HEK293 (cell line): Measurements from ENCODE around the gene RIMS1.

ENCODE experiments used
- CTCF ChIA-PET: fragments of 350-600 bp; formaldehyde crosslinking; extraction: SDS; loops from one replicate; lab custom pipeline; 2021; ENCODE audit warnings: antibody characterized with exemption; lab: Yijun Ruan, JAX
- POLR2A ChIA-PET: fragments of 300-600 bp; formaldehyde crosslinking; extraction: SDS; loops from one replicate; lab custom pipeline; 2020; ENCODE audit warnings: antibody characterized with exemption, inconsistent platforms; lab: Yijun Ruan, JAX
- H3K27ac ChIP-seq: fragments of 200-500 bp; sonication (Bioruptor generic); 2 replicates; pipeline ENCODE4 v1.5.1; 2014; ENCODE audit warnings: low read depth, low read length, control low read depth, inconsistent platforms; ENCODE audit errors: extremely low read depth
- H3K36me3 ChIP-seq, 2 experiments: fragments of 200-500 bp in 1 of 2; sonication (Bioruptor generic) in 1 of 2; 1 replicate in 1 of 2; 2 replicates in 1 of 2; pipeline ENCODE4 v1.5.1; 2014 to 2017; ENCODE audit warnings: inconsistent platforms in 2 of 2, low read length in 2 of 2; ENCODE audit not compliant: control insufficient read depth in 2 of 2, insufficient read depth in 1 of 2
- H3K4me1 ChIP-seq: fragments of 200-500 bp; sonication (Bioruptor generic); 2 replicates; pipeline ENCODE4 v1.5.1; 2014; ENCODE audit warnings: mild to moderate bottlenecking, low read length, inconsistent platforms; ENCODE audit not compliant: control insufficient read depth, insufficient read depth
- H3K4me3 ChIP-seq: 2 replicates; pipeline ENCODE4 v1.5.1; 2011; ENCODE audit warnings: low read depth, mild to moderate bottlenecking, control low read depth, low read length, moderate library complexity
- H3K9me3 ChIP-seq: fragments of 200-500 bp; sonication (Bioruptor generic); 2 replicates; pipeline ENCODE4 v1.5.1; 2014; ENCODE audit warnings: low read depth, low read length, inconsistent platforms; ENCODE audit not compliant: control insufficient read depth, insufficient read depth
- SETDB1 ChIP-seq: IDR thresholded peaks from one replicate; pipeline ENCODE4 v1.6.1; 2017; ENCODE audit warnings: mild to moderate bottlenecking, low read length, moderate library complexity, mixed read lengths; ENCODE audit not compliant: insufficient read length
- ZBTB48 ChIP-seq: fragments of 450-650 bp; formaldehyde crosslinking; IDR thresholded peaks from 2 replicates; pipeline ENCODE4 v1.5.1; 2016; ENCODE audit warnings: missing biosample characterization, missing genetic modification characterization
- ZFP37 ChIP-seq: fragments of 450-650 bp; formaldehyde crosslinking; IDR thresholded peaks from 2 replicates; pipeline ENCODE4 v1.5.1; 2016; ENCODE audit warnings: missing biosample characterization, missing genetic modification characterization
- ZNF555 ChIP-seq: fragments of 450-650 bp; formaldehyde crosslinking; conservative IDR thresholded peaks from 2 replicates; pipeline ENCODE4 v1.5.1; 2017; ENCODE audit warnings: missing biosample characterization, mild to moderate bottlenecking, missing genetic modification characterization, inconsistent platforms
- ZNF76 ChIP-seq: fragments of 450-650 bp; formaldehyde crosslinking; IDR thresholded peaks from 2 replicates; pipeline ENCODE4; 2016; ENCODE audit warnings: low read depth, missing biosample characterization, missing genetic modification characterization, borderline replicate concordance
- ZNF837 ChIP-seq: fragments of 450-650 bp; formaldehyde crosslinking; IDR thresholded peaks from 2 replicates; pipeline ENCODE4 v1.5.1; 2016; ENCODE audit warnings: missing biosample characterization, missing genetic modification characterization
- TF ChIP-seq, protein P1 (sequence below): fragments of 450-650 bp; formaldehyde crosslinking; conservative IDR thresholded peaks from 2 replicates; pipeline ENCODE4 v1.5.1; 2016; ENCODE audit warnings: low read depth, missing biosample characterization, missing genetic modification characterization
- TF ChIP-seq, protein P2 (sequence below): fragments of 450-650 bp; formaldehyde crosslinking; IDR thresholded peaks from 2 replicates; pipeline ENCODE4; 2016; ENCODE audit warnings: missing biosample characterization, missing genetic modification characterization
- TF ChIP-seq, protein P3 (sequence below): fragments of 450-650 bp; IDR thresholded peaks from 2 replicates; pipeline ENCODE4 v1.5.1; 2018; ENCODE audit warnings: missing biosample characterization, missing genetic modification characterization
- TF ChIP-seq, protein P4 (sequence below): fragments of 450-650 bp; formaldehyde crosslinking; IDR thresholded peaks from 2 replicates; pipeline ENCODE4 v1.5.1; 2016; ENCODE audit warnings: missing biosample characterization, missing genetic modification characterization
- TF ChIP-seq, protein P5 (sequence below): fragments of 450-650 bp; formaldehyde crosslinking; IDR thresholded peaks from 2 replicates; pipeline ENCODE4 v1.5.1; 2016; ENCODE audit warnings: missing biosample characterization, missing genetic modification characterization

RIMS1 gene

DNA sequence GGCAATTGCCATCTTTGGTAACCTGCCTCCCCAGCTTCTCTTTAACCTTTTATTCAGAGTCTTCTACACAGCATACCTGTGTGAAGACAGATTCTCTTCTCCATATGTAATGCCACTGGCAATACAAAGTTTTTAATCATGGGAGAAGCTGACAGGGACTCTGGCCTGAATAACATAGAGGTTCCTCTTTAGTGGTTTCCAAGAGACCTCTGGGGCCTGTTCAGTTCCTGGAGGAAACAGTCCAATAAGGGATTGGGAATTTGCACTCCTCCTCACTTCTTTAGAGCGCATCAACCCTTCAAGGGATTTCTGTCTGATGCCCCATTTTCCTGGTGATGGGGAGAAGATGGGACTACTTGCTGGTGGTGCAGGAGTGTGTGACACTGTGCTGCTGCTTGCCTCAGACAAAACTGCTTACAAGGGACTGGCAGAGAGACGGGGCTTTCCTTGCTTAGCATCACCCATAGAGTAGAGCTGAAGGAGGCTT, 1.4 kb downstream of the RIMS1 start (continued):
- TF ChIP-seq, protein P1, sequence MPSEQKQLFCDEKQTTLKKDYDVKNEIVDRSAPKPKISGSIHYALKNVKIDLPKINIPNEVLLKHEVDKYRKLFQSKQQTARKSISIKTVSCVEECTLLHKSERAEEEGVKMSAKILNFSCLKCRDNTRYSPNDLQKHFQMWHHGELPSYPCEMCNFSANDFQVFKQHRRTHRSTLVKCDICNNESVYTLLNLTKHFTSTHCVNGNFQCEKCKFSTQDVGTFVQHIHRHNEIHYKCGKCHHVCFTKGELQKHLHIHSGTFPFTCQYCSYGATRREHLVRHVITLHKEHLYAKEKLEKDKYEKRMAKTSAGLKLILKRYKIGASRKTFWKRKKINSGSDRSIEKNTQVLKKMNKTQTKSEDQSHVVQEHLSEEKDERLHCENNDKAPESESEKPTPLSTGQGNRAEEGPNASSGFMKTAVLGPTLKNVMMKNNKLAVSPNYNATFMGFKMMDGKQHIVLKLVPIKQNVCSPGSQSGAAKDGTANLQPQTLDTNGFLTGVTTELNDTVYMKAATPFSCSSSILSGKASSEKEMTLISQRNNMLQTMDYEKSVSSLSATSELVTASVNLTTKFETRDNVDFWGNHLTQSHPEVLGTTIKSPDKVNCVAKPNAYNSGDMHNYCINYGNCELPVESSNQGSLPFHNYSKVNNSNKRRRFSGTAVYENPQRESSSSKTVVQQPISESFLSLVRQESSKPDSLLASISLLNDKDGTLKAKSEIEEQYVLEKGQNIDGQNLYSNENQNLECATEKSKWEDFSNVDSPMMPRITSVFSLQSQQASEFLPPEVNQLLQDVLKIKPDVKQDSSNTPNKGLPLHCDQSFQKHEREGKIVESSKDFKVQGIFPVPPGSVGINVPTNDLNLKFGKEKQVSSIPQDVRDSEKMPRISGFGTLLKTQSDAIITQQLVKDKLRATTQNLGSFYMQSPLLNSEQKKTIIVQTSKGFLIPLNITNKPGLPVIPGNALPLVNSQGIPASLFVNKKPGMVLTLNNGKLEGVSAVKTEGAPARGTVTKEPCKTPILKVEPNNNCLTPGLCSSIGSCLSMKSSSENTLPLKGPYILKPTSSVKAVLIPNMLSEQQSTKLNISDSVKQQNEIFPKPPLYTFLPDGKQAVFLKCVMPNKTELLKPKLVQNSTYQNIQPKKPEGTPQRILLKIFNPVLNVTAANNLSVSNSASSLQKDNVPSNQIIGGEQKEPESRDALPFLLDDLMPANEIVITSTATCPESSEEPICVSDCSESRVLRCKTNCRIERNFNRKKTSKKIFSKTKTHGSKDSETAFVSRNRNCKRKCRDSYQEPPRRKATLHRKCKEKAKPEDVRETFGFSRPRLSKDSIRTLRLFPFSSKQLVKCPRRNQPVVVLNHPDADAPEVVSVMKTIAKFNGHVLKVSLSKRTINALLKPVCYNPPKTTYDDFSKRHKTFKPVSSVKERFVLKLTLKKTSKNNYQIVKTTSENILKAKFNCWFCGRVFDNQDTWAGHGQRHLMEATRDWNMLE = no peak
- no peak for TF ChIP-seq ZNF76 (tag by site-specific recombination)
- TF ChIP-seq, protein P2, sequence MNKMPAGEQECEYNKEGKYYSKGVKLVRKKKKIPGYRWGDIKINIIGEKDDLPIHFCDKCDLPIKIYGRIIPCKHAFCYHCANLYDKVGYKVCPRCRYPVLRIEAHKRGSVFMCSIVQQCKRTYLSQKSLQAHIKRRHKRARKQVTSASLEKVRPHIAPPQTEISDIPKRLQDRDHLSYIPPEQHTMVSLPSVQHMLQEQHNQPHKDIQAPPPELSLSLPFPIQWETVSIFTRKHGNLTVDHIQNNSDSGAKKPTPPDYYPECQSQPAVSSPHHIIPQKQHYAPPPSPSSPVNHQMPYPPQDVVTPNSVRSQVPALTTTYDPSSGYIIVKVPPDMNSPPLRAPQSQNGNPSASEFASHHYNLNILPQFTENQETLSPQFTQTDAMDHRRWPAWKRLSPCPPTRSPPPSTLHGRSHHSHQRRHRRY (tag by site-specific recombination) = no peak
- TF ChIP-seq, protein P3, sequence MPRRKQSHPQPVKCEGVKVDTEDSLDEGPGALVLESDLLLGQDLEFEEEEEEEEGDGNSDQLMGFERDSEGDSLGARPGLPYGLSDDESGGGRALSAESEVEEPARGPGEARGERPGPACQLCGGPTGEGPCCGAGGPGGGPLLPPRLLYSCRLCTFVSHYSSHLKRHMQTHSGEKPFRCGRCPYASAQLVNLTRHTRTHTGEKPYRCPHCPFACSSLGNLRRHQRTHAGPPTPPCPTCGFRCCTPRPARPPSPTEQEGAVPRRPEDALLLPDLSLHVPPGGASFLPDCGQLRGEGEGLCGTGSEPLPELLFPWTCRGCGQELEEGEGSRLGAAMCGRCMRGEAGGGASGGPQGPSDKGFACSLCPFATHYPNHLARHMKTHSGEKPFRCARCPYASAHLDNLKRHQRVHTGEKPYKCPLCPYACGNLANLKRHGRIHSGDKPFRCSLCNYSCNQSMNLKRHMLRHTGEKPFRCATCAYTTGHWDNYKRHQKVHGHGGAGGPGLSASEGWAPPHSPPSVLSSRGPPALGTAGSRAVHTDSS (tag by site-specific recombination) = no peak
- TF ChIP-seq ZBTB48 (tag by site-specific recombination) = no peak
- TF ChIP-seq, protein P4, sequence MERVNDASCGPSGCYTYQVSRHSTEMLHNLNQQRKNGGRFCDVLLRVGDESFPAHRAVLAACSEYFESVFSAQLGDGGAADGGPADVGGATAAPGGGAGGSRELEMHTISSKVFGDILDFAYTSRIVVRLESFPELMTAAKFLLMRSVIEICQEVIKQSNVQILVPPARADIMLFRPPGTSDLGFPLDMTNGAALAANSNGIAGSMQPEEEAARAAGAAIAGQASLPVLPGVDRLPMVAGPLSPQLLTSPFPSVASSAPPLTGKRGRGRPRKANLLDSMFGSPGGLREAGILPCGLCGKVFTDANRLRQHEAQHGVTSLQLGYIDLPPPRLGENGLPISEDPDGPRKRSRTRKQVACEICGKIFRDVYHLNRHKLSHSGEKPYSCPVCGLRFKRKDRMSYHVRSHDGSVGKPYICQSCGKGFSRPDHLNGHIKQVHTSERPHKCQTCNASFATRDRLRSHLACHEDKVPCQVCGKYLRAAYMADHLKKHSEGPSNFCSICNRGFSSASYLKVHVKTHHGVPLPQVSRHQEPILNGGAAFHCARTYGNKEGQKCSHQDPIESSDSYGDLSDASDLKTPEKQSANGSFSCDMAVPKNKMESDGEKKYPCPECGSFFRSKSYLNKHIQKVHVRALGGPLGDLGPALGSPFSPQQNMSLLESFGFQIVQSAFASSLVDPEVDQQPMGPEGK (tag by site-specific recombination) = no peak
- no peak for TF ChIP-seq ZNF837 (tag by site-specific recombination)
- TF ChIP-seq, all 188 proteins: peak for 0

DNA sequence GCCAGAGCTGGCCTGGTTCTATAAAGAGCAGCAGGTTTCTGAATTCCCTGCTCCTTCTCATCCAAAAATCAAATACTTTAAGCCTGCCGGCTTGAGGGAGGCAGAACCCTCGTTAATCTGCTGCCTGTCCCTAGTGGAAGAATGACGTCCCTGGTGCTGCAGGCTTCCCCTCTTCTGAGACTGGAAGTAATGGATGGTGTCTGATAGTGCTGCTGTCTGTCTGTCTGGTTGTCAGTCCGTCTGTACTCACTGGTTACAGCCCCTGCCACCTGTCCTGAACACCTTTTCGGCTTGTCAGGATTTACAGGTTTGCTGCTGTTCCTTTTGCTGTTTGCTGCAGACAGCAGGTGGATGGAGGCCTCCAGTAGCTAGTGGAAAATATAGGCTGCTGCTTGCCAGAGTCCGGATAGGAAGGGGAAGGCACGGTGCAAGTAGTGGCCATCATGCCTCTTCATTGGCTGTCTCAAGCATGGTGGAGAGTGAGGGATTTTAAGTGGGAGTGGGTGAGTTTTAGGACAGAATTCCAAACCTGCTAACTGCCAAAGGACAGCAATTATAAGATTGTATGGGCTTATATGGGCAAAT, 2.5 kb downstream of the RIMS1 start:
- Histone ChIP-seq H3K9me3 (no peaks in the 10 kb centered on the region), H3K27ac (no peak overlapping the region), H3K4me1 (no peaks in the 10 kb centered on the region), H3K36me3 (no peaks in the 10 kb centered on the region), H3K4me3 (no peak overlapping the region)
- POLR2A ChIA-PET = no interaction called here
- TF ChIP-seq, protein P1 = no peak
- no peak for TF ChIP-seq SETDB1
- TF ChIP-seq, protein P5, sequence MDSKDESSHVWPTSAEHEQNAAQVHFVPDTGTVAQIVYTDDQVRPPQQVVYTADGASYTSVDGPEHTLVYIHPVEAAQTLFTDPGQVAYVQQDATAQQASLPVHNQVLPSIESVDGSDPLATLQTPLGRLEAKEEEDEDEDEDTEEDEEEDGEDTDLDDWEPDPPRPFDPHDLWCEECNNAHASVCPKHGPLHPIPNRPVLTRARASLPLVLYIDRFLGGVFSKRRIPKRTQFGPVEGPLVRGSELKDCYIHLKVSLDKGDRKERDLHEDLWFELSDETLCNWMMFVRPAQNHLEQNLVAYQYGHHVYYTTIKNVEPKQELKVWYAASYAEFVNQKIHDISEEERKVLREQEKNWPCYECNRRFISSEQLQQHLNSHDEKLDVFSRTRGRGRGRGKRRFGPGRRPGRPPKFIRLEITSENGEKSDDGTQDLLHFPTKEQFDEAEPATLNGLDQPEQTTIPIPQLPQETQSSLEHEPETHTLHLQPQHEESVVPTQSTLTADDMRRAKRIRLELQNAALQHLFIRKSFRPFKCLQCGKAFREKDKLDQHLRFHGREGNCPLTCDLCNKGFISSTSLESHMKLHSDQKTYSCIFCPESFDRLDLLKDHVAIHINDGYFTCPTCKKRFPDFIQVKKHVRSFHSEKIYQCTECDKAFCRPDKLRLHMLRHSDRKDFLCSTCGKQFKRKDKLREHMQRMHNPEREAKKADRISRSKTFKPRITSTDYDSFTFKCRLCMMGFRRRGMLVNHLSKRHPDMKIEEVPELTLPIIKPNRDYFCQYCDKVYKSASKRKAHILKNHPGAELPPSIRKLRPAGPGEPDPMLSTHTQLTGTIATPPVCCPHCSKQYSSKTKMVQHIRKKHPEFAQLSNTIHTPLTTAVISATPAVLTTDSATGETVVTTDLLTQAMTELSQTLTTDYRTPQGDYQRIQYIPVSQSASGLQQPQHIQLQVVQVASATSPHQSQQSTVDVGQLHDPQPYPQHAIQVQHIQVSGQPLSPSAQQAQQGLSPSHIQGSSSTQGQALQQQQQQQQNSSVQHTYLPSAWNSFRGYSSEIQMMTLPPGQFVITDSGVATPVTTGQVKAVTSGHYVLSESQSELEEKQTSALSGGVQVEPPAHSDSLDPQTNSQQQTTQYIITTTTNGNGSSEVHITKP (tag by site-specific recombination) = no peak
- TF ChIP-seq ZFP37 (tag by site-specific recombination) = no peak
- TF ChIP-seq ZNF555 (tag by site-specific recombination) = no peak
- CTCF ChIA-PET = no interaction called here
